Measurements from ENCODE around the gene TMEM150C.

TMEM150C gene

DNA sequence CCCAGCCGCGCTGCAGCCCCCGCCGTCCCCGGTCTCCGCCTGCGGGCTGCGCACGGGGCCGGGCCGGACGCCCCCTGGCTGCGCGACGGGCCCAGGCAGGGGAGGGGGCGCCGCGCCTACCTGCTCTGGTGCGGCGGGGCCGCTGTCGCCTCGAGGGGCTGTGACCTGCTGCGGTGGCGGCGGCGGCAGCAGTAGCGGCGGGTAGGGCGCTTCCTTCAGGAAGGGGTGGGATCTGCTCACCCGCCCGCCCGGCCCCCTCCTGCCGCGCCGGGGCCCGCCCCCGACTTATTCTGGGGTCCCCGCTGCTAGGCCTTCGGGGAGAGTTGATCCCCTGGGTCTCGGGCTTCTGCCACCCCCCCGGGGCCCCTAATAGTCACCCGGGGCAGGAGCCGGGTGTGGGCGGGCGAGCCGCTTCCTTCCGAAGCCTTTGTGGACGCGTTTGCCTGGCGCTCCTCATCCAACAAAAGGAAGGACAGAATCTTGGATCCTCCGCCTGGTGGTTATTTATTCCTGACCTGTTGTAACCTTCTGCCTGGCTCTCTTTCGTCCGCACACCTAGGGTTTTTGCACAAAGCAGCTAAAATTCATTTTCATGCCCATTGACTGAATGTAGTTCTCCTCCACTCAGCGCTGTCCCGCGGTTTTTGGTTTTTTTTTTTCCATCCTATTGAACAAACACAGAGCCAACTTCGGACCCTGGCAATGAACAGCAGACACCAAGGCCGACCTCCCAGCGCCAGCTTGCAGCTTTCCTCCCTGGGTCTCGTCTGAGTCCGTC, at the start of gene TMEM150C:
Gene TMEM150C, minus strand, starts transcription at position 203 of the 778 bp plus-strand sequence. CDS start 57,331 bp downstream, outside the sequence.
- TF ChIP-seq, protein P1, sequence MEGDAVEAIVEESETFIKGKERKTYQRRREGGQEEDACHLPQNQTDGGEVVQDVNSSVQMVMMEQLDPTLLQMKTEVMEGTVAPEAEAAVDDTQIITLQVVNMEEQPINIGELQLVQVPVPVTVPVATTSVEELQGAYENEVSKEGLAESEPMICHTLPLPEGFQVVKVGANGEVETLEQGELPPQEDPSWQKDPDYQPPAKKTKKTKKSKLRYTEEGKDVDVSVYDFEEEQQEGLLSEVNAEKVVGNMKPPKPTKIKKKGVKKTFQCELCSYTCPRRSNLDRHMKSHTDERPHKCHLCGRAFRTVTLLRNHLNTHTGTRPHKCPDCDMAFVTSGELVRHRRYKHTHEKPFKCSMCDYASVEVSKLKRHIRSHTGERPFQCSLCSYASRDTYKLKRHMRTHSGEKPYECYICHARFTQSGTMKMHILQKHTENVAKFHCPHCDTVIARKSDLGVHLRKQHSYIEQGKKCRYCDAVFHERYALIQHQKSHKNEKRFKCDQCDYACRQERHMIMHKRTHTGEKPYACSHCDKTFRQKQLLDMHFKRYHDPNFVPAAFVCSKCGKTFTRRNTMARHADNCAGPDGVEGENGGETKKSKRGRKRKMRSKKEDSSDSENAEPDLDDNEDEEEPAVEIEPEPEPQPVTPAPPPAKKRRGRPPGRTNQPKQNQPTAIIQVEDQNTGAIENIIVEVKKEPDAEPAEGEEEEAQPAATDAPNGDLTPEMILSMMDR (IDR thresholded peaks at IDR 0.05): no peak
- no peak for DNase-seq (ENCODE audit: low spot score)
- peak within 1 kb of the TSS in 1 of 2 donors; percentile 23 for H3K27ac ChIP-seq
- peak within 1 kb of the TSS; percentile 73 for H3K4me3 ChIP-seq

DNA sequence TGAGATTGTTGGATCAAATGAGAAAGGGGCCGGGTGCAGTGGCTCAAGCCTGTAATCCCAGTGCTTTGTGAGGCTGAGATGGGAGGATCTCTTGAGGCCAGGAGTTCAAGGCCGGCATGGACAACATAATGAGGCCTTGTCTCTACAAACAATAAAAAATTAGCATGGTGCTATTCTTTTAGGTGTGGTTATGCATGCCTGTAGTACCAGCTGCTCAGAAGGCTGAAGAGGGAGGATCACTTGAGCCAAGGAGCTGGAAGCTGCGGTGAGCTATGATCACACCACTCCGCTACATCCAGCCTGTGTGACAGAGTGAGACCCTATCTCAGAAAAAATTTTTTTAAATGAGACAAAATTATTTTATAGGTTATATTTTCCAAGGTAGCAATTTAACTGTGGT, 49.7 kb upstream of the TMEM150C start:
- TF ChIP-seq, protein P1 (IDR thresholded peaks at IDR 0.05): no peak
- DNase-seq (ENCODE audit: low spot score): no peak
- no peak overlapping the region for H3K4me3 ChIP-seq
- no peak overlapping the region for H3K27ac ChIP-seq

DNA sequence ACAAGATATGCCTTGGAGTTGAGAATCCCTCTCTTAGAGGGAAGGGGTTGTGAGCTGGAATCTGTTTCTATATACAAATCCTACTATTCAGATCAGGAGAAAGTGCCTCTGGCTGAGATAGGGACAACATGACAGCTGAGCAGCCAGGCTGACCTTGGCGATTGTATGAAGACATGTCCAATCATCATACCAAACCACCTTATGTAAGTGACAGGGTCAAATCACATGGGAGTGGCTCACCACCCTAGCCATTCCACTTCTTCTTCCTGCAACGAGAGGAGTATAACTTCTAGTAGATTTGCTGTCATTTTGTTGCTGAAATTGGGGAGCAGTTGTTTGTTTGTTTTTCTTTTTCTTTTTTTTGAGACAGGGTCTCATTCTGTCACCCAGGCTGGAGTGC, 48.3 kb upstream of the TMEM150C start:
- DNase-seq (ENCODE audit: low spot score): no peak
- TF ChIP-seq, protein P1 (IDR thresholded peaks at IDR 0.05): no peak
- Histone ChIP-seq H3K27ac (no peak overlapping the region), H3K4me3 (no peak overlapping the region)

DNA sequence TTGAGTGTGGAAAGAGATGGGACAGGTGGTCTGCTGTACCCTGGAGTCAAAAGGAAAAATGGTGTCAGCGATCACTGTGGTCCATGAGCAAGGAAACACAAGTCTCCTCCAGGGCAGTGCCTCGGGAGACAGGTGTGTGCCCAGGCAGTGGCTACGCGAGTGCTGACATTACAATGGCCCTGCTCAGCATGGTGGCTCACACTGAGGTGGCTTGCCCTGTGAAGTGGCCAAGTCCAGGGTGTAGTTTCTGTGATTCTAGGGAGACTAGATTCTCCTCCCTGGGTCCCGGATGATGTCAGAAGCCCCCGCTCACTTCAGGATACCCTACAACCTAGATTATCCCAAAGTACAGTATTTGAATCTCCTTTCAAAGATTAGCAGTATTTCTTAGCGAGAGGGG, 44.8 kb upstream of the TMEM150C start:
- Histone ChIP-seq H3K4me3 (no peak overlapping the region), H3K27ac (no peak overlapping the region)
- TF ChIP-seq, protein P1 (IDR thresholded peaks at IDR 0.05): no peak
- no peak for DNase-seq (ENCODE audit: low spot score)

DNA sequence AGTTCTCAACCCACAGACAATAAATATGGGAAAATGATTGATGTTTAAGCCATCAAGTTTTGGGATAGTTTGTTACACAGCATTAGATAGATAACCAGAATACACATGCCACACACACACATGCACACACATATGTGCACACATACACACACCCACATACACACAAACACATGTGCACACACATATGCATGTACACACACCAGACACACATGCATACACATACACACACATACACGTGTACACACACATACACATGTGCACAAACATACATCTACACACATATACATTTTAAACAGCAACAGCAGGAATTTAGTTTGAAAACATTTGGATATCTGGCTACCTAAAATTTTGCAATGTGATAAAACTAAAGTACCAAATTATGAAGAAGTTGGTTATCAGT, 42.7 kb upstream of the TMEM150C start:
- Histone ChIP-seq H3K4me3 (no peak overlapping the region), H3K27ac (no peak overlapping the region)
- DNase-seq (ENCODE audit: low spot score): no peak
- TF ChIP-seq, protein P1 (IDR thresholded peaks at IDR 0.05): no peak

DNA sequence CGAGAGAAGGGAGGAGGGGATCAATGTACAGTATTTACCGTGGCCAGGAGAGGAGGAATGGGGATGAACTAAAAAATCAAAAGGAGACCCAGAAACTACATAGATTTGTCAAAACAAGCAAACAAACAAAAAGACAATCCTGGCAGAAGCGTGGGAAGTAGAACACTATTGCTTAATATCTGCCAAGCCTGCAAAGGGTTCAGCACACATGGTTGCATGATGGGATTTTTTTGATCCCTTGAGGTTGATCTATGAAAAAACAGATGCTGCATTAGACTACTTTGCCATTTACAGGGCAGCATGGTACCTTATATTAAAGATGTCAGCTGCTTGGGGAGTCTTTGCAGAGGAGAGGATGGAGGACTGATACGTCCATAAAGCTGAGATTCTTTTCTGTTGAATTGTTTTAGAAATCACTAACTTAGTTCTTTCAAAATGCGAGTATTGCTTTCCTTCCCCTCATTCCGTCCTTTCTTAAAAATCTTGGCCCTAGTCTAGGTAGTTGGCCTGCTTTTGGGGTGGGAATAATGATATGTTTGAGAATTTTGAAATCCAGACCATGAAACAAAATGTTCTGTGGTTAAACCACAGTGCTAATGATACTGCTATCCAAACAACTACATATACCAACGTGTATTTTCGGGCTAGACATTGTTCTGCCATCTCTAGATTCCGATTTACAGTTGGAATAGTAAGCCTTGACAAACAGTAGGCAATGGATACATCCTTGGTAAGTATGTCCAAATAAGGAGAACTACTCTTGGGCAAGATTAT, 39.6 kb upstream of the TMEM150C start:
- TF ChIP-seq, protein P1 (IDR thresholded peaks at IDR 0.05): no peak
- Histone ChIP-seq H3K4me3 (no peak overlapping the region), H3K27ac (peak overlapping the region in 1 of 2 donors; percentile 36)
- no peak for DNase-seq (ENCODE audit: low spot score)

Data from coronary artery (tissue), 2 donors.